Stimulated activated CD8-positive, alpha-beta memory T cell treated with anti-CD3 and anti-CD28 coated beads, Interleukin-15, amount 100 ng/mL, for 1 hour (primary cell): ENCODE results near the gene LRPAP1.

Source experiments
- DNase-seq: peaks from one replicate; pipeline ENCODE4 v3.0.0-alpha.2; 2020; ENCODE audit warnings: low read depth

The LRPAP1 gene

GRCh38 chr4:3531318-3531878 lies 824 bp downstream of the LRPAP1 start:
- no peak for DNase-seq

- DNase-seq = no peak
These were observed 1.5 kb downstream of the LRPAP1 start for GRCh38 chr4:3530663-3531254.

- DNase-seq = no peak
These were observed 2.2 kb downstream of the LRPAP1 start for GRCh38 chr4:3530051-3530450.

- no peak for DNase-seq
These were observed 2.9 kb downstream of the LRPAP1 start for GRCh38 chr4:3529363-3529762.

- no peak for DNase-seq
These were observed 4.0 kb downstream of the LRPAP1 start for GRCh38 chr4:3527914-3528876.

- DNase-seq = no peak
These were observed 4.9 kb downstream of the LRPAP1 start for GRCh38 chr4:3527101-3527913.

- DNase-seq = no peak
These were observed 5.8 kb downstream of the LRPAP1 start for GRCh38 chr4:3526456-3526855.

GRCh38 chr4:3525532-3526430 lies 6.4 kb downstream of the LRPAP1 start:
- no peak for DNase-seq

GRCh38 chr4:3524920-3525319 lies 7.3 kb downstream of the LRPAP1 start:
- DNase-seq = no peak

- DNase-seq = no peak
These were observed 7.9 kb downstream of the LRPAP1 start for GRCh38 chr4:3524349-3524748.

- no peak for DNase-seq
These were observed 8.5 kb downstream of the LRPAP1 start for GRCh38 chr4:3523628-3524221.

- no peak for DNase-seq
These were observed 9.0 kb downstream of the LRPAP1 start for GRCh38 chr4:3523146-3523627.

GRCh38 chr4:3522651-3523050 lies 9.6 kb downstream of the LRPAP1 start:
- DNase-seq = no peak

GRCh38 chr4:3522326-3522640 lies 9.9 kb downstream of the LRPAP1 start:
- no peak for DNase-seq

- DNase-seq = no peak
These were observed 10.4 kb downstream of the LRPAP1 start for GRCh38 chr4:3521621-3522325.

GRCh38 chr4:3520796-3521600 lies 11.2 kb downstream of the LRPAP1 start:
- no peak for DNase-seq

GRCh38 chr4:3520276-3520675 lies 11.9 kb downstream of the LRPAP1 start:
- no peak for DNase-seq

- DNase-seq = no peak
These were observed 12.6 kb downstream of the LRPAP1 start for GRCh38 chr4:3519468-3520264.
